Left hindlimb (tissue), 1 donor: ENCODE results near the gene STRA6.

Experiments used
- DNase-seq: peaks from one replicate; pipeline ENCODE4 v3.0.0-alpha.2; 2018

Gene STRA6

DNA sequence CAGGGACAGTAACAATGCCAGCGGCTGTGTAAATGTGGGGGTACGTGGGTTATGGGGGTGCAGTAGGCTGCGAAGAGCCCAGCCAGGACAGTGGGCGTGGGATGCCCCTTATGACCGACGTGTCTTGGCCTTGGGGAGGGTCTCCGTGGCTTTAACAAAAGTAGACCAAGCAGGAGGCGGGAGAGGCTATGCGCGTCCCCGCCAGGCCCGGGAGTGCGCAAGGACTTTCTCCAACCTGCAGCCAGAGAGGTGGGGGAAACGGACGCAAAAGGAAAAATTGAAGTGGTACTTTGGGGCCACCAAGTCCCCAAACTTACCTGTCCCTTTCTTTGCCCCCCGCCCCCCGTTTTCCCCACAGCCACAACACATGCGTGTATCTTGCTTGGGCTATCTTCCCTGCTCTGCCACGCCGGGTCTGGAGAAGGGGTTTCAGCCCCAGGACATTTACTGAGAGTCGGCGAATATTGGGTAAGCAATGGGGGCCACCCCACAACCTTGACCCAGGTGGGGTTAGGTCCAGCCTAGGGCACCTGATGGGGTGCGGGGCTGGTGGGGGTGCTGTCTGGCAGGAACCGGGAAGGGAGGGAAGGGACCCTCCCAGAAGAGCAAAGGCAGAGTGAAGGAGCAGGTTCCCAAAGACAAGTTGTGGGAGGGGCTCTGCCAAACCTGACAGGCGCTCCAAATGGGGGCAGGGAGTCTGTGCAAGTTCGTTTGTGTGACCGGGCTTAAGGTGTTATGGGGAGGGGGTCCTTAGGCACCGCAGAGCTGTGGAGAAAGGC lies 71.5 kb downstream of the STRA6 start:
- DNase-seq: no peak

DNA sequence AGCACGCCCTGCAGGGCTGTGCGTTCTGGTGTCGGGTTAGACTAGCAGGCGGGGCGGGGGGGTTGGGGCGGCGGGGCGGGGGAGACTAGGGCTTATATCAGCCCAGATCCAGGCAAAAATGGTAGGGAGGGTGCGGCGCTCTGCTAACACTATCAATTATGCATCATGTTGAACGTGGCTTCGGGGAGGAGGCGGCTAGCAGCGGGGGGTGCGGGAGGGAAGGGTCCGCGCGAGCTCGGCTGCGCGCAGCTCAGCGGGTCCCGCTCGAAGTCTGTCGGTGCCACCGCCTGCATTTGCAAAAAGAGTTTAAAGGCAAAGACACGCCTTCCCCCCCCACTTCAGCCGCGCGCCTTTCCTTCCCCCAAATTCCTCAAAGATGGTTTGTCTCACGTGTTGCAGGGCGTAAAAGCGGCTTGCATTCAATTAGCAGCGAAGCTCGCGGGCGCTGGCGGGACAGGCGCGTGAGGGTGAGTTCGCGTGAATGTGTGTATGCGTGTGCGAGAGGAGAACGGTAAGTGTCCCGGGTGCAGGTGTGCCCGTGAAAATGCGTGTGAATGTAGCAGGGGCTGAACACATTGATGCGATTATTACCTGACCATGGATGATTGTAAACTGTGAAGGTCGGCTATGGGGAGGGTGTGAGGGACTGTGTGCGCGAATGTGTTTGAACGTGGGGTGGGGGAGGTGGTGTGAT lies 72.3 kb downstream of the STRA6 start, which contains the start of gene ISLR2:
TSS of gene ISLR2 (plus strand) at position 432 of the 694 bp plus-strand sequence. CDS start 2,169 bp downstream, outside the sequence.
- DNase-seq: peak; percentile 69

DNA sequence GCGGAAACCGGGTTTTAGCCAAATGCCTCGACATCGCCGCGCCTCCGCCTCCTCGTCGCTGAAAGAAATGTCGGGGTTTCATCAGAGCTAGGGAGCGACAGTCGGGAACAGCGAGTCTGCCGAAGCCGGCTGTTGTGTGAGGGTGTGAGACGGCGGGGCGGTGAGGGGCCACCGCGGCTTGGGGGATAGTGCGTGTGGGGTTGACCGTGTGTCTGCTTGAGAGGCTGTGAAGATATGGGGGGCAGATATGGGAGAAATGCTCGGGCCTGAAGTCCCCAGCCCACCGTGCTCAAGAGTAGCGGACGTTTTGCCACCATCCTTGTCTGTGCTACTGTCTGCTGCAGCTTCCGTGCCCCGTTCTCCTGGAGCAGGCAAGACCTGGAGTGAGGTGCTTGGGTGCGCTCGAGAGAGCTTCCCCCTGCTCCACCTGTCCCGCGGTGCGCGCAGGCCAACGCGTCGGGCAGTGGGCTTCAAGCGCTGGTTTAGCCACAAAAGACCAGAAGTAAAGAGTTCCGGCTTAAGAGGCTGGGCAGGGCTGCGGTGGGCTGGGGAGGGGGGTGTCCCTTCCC lies 72.9 kb downstream of the STRA6 start:
- DNase-seq: peak; percentile 66
